ENCODE data around the gene SLC7A11.

- TF ChIP-seq CTCF (conservative IDR thresholded peaks at IDR 0.05; ENCODE audit: low read depth, low read length) (no peak), EZH2 (IDR thresholded peaks at IDR 0.05; ENCODE audit: low read length, unreplicated experiment) (no peak)
Measured at GRCh38 chr4:138218976-138219375, 23.2 kb downstream of the SLC7A11 start.

Measured in PC-3 (cell line).